HG03060 (cell line): ENCODE results near the gene UEVLD.
A peak's percentile ranks its signal among the peaks of the same experiment; 100 is the strongest.

Source experiments
- ATAC-seq: cut with Tn5 transposase; IDR thresholded peaks from one replicate; pipeline ENCODE4 v1.9.1; 2021; ENCODE audit warnings: low read depth, moderate number of reproducible peaks; ENCODE audit not compliant: unreplicated experiment

The UEVLD gene

DNA sequence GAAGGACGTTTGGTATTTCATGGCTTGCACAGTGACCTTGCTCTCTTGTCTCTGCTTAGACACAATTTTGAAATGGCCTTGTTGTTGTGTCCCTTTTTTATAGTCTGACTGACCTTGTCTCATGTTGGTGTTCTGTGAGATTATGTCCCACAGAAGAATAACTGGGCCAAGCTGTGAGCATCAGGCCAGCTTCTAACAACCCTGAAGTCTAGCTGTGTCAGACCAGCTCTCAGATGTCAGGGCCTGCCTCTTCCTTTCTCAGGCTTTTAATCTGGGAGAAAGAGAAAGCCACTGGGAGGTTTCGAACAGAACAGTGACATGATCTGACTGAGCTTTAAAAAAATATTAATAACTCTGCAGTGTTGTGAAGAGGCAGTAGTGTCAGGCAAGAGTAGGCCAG lies 2.0 kb upstream of the UEVLD start:
- ATAC-seq = no peak

DNA sequence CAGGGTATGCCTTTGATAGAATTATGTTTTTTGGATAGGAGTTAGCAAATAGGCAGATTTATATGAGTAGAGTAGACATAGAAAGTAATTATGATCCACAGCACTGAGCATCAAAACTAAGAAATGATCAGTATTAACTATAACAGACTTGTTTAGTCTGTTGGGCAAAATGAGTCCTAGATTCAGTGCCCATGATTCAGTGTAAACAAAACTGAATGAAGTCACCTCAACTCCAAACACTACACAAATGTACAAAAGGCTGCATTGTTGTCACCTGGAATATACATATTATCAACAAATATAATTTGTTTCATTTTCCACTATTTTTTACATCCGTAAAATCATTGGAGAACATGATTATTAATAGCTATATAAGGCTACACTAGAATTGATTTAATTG lies 6.7 kb downstream of the UEVLD start:
- no peak for ATAC-seq

DNA sequence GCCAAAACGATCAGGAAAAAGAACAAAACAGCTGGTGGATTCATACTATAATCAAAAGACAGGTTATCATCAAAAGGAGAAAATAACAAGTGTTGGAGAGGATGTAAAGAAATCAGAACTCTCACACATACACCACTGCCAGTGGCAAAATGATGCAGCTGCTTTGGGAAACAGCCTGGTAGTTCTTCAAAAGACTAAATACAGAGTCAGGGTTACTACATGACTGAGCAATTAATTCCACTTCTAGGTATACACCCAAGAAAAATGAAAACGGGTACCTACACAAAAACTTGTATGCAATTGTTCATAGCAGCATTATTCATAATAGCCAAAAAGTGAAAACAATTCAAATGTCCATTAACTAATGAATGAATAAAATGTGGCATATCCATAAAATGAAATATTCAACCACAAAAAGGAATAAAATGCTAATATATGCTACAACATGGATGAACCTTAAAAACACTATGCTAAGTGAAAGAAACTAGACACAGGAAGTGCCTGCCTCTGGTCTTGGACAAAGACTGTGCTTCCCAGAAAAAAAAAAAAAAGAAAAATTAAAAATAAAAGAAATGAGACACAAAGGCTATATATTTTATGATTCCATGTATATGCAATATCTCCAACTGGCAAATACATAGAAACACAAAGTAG lies 8.3 kb downstream of the UEVLD start:
- ATAC-seq = no peak

DNA sequence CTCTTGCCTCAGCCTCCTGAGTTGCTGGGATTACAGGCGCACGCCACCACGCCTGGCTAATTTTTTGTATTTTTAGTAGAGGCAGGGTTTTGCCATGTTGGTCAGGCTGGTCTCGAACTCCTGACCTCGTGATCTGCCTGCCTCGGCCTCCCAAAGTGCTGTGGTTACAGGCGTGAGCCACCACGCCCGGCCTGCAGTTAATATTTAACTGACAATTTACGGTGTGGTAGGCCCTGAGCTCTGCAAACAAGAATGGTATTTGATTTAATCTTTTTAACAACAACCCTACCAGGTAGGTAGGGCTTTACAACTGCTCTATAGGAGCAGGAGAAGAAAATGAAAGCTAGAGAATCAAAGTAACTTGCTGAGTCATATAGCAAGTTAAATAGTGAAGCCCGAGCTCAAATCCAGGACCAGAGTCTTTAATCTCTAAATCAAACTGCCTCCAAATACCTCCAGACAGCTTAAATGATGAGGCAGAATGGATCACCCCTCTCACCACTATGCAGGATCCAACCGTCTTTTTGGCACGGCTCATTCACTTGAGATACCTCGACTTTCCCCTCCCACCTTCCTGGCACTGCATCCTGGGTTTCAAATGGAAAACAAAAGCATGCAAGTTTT lies 9.4 kb downstream of the UEVLD start:
- ATAC-seq = no peak

DNA sequence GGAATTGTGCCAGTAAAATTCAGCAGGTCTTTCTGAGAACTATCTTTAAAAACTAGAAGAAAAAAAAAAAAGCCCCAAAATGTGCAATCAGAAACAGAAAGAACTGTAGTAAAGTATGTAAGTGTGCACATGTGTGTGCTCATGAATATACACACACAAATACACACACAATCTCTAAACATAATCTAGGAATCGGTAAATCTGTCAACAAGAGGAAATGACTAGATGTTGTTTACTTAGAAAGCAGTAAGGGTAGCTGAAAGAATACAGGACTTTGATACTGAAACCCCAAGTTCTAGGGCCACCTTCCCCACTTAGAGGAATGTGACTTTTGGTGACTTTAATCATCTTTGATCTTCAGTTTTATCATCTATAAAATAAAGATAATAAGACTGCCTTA lies 13.2 kb downstream of the UEVLD start:
- ATAC-seq = no peak

DNA sequence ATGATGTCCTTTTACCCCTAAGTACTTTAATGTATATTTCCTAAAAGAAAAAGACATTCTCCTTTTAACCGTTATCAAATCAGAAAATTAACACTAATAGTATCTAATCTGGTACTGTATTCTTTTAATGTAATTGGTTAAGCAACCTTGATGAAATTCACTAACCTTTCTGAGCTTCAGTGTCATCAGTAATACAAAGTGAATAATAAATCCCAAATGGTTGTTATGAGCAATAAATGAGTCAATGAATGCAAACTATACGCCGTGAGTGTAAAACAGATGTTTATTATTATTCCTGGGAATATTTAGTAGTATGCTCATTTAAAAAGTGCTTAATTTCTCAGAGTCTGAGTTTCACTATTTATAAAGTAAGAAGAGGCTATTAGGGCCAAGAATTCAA lies 21.5 kb downstream of the UEVLD start:
- ATAC-seq = no peak

DNA sequence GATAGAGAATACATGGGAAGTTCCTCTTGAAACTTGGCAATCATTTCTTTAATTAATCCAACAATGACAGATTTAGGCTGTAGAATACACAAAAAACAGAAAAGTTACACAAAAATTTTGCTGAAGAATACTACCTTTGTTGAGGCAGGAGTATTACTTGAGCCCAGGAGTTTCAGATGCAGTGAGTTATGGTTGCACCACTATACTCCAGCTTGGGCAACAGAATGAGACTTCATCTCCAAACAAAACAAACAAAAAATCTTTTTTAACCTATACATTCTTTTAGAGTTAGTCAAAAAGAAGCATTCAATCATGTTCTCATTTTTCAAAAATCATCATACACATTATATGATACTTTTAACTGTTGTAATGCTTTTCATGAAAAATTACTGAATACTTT lies 22.1 kb downstream of the UEVLD start:
- ATAC-seq = no peak

DNA sequence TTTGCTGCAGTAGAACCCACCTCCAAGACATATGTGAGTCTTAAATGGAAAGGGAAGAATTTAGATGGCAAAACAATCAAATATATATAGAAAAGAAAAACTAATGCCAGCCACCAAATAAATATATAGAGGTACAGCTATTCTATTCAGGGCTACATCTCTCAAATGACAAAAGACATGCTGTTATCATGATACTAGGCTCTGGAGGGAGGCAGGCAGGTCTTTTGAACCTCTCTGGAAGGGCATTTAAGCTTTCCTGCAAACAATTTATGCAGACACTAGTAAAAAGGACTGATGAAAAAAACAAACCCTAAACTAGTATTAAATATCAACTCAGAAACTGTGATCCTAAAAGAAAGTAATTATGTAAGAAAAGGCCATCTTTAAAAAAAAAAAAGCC lies 24.4 kb downstream of the UEVLD start:
- no peak for ATAC-seq

DNA sequence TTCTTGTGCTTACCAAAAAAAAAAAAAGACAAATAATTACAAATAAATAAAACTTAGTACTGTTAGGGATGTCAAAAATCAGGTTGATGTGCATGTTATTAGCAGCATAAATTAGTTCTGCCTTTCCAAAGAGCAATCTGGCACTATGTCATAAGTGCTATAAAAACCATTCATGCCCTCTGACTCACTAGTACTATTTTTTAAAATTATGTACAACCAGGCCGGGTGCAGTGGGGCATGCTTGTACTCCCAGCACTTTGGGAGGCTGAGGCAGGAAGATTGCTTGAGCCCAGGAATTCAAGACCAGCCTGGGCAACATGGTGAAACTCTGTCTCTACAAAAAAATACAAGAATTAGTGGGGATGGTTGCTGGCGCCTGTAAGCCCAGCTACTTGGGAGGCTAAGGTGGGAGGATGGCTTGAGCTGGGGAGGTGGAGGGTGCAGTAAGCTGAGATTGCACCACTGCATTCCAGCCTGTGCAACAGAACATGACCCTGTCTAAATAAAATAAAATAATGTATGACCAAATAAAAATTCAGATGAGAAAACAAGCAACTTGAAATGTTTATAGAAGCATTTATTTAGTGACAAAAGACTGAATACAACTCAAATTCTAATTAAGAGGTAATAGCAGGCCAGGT lies 25.3 kb downstream of the UEVLD start:
- no peak for ATAC-seq

DNA sequence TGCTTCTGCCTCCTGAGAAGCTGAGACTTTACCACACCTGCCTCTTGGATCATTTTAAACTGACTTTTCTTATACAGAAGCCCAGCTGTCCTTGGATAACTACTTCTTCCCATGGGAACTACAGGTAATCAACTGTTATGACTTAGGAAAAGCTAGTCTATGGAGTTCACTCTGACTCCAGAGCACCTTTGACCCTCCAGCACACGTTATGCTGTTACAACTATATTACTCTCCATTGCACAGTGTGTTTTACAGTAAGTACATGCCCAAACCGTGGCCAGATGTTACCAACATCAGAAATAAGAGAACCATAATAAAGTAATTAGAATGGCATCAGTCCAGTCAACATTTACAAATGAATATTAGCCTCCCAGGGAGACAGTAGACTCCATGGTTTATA lies 40.5 kb downstream of the UEVLD start:
- no peak for ATAC-seq

DNA sequence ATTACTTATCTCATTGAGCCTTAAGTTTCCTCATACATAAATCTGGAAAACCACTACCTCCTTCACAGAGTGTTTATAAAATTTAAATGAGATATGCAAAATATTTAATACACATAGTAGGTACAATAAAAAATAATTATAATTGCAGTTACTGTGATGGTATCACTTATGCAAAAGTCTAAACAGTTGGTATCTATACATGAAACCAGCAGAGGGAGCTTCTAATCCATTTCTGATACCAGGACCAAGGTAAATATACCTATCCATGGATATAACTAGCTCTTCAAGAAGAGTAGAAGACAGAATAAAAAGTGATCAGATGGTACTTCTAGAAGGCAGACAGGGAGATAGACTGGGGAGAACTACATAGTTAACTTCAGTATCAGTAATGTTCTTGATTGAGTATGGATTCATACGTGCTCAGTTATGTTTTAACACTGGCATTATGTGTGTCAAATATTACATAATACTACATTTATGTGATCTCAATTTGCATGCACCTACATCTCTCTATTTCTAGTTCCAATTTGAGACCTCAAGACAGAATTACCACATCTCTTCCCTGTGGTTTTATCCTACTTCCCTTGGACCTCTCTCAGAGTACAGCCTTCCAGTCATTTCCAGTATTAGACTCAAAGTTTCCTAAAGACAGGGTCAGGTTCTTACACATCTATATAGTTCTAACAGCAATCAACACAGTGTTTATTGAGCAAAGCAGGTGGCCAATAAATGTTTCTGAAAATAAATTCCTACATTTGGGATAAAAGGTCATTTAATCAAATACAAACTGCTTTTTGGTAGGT lies 48.1 kb downstream of the UEVLD start:
- ATAC-seq = no peak

DNA sequence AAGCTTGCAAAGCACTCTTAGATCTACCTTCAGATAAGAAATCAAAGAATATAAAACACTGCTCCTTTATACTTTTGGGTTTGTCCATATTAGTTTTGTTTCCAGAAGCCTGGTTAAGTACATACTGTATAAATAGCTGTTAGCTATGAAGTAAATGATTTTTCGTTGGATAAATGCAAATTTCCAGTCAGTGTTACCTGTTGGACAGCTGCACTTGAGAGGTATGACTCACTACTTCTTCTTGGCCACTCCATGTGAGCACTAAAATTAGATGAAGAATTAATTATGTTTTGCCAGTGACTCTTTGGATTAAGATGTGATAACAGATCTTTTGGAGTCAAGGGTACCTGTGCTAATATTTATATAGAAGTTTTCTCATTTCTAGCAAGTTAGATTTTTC lies 52.3 kb downstream of the UEVLD start:
- ATAC-seq = no peak

DNA sequence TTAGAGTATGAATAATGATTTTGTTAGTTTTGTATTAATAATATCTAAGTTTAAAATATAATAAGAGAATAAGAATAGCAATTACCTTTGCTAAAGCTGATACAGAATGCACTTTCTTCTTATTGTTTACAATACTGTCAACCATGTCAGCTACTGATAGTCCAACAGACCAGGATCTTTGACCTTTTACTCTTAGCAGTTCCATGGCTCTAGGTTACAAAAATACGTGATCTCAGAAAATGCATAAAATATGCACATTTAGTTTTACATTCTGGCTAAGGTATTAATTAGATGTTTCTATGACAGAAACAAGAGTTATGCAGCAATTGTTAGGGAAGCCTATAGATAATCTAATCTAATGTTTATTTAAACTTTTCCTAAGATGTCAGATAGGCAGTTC lies 54.3 kb downstream of the UEVLD start:
- ATAC-seq = no peak

DNA sequence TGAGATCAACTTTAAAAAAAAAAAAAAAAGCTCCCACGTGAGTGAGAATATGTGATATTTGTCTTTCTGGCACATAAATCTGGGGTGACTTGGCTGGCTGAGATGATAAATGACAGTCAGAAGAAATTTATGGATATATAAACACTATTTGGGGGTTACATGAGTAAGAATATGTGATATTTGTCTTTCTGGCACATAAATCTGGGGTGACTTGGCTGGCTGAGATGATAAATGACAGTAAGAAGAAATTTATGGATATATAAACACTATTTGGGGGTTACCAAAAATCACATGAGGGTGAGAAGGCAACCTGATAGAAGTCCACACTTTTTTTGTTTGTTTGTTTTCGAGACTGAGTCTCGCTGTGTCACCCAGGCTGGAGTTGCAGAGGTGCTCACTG lies 55.2 kb downstream of the UEVLD start:
- ATAC-seq = no peak

DNA sequence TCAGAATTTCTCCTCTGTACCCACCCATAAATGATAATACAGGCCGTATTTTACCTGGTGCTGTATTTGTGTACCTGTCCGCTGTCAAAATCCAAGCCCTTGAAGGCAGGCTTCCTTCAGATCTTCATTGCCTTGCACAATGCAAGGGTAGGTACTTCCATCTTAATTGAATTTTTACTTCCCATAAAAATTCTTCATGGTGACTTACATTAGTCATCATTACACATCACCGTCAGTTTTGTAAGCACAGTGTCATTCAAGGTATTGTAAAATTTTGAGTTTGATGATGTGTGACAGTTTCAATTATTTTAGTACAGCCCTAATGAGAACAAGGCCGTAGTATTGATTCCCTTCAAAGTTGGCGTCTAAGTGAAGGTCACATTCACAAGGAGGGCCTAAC lies 61.0 kb downstream of the UEVLD start:
- ATAC-seq = no peak

DNA sequence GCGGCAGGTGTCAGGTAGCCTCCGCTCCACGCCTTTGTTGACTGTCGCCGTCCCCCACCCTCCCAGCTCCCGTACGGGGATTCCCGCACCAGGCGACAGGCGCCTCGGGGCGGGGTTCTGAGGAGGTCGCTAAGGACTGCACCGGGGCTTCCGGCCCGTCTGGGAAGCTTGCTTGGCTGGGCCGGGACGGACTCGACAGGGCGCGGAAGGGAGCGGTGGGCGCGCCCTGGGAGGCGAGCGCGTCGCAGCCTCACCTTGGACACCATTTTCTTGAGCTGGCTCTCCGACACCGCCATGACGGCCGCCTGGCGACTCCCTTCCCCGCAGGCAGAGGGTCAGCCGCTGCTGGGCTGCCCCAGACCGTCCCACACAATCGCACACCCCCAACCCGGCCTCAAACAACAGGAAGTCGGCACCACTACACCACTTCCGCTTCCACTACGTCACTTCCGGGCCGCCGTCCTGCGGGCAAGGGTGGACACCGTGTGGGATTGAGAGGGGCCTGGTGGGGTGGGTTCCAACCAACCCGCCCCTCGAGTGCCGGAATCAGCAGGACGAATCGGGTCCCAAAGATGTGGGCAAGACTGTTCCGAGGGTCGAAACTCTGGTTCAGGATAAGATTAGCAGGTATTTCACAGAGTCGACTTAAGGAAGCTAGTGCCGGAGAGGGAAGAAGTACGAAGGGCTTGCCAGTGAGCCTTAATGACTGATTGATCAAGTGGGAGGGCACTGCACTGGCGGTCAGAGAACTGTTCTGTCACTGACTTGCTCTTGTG lies 61.8 kb downstream of the UEVLD start, which contains the start of gene TSG101:
TSS of gene TSG101 (minus strand) at position 422 of the 776 bp plus-strand sequence. CDS start at position 296, 126 bp downstream.
- peak; percentile 93 for ATAC-seq

DNA sequence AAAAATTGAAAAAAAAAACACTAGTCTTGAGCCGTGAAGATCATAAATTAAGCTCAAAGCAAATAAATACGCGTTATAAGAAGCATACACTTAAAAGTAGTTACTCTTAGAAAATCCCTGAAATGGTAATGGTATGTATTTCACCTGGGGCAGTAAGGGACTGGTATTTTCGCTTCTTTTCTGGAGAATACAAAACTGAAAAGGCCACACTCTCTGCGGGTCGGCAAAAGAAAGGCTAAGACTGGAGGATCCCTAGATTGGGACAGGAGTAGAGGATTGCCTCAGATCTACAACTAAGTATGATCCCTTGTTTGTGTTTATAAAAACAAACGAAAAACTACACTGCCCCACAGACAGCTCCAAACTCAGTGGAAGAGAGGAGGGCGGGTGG lies 62.4 kb downstream of the UEVLD start:
- no peak for ATAC-seq

DNA sequence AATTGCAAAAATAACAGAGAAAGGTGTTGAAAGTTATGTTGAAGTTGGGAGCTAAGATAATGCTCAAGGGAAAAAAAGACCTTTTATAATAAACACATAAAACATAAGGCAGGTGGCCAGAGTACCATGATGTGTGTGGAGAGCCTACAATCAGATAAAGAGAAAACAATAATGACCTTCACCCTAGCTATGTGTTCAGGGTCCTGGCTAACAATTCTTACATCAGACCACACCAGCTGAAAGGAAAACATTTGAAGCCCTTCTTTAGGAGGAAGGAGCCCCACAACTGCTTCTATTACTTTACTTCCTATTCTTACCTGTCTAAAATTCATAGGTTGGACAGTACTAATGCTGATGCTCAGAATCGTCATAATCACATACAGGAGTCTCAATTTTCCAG lies 64.3 kb downstream of the UEVLD start:
- no peak for ATAC-seq

DNA sequence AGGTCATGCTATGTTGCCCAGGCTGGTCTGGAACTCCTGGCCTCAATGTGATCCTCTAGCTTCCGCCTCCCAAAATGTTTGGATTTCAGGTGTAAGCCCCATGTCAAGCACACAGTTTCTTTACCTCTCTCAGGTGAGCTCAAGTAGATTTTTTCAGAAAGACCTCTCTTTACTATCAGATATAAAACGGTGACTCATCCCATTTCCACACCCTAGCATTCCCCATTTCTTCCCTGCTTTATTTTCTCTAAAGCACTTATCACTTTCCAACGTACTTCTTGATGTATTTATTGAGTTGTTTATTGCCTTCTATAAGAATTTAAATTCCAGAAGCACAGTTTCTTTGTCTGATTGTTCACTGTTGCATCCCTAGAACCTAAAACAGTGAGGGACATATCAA lies 65.5 kb downstream of the UEVLD start:
- ATAC-seq = no peak

DNA sequence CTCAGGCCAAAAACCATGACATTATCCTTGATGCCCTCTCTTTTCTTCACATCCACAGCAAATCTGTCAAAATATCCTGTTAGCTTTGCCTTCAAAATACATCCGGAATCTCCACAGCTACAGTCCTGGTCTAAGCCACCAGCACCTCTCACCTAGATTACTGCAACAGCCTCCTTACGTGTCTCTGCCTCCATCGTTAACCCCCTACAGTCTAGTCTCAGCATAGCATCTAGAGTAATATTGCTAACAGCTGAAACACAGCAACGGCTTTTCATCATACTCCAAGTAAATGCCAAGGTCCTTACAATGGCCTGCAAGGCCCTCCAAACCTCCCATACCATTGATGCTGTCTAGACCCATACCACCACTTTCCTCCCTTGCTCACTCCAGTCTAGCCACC lies 66.1 kb downstream of the UEVLD start:
- no peak for ATAC-seq

DNA sequence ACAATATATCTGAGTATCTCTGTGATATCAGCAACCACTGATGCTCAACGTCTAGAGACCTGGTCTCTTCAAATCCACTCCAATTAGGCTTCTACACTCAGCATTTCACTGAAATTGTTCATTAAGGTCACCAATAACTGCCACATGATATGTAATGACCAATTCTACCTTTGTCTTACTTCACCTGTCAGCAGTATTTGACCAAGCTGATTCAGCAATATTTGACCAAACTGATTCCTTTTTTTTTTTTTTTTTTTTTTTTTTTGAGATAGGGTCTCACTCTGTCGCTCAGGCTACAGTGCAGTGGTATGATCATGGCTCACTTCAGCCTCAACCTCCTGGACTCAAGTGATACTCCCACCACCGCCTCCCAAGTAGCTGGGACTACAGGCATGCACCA lies 67.4 kb downstream of the UEVLD start:
- no peak for ATAC-seq
